Sigmoid colon (tissue), 7 donors: Measurements from ENCODE around the gene ABHD15. TPM values are rescaled to one million over a fixed set of nuclear protein-coding genes. Genes with fewer than 3 reads are reported as not detected.

ENCODE experiments used
- DNase-seq: peaks from one replicate; pipeline ENCODE4 v3.0.0-alpha.2; 2019
- H3K27ac ChIP-seq, 4 donors: fragments of 200-600 bp; sonication (generic); one replicate each; pipeline ENCODE4 v1.5.1; 2016 to 2019; ENCODE audit warnings: mild to moderate bottlenecking in 1 of 4
- H3K27me3 ChIP-seq, 3 donors: fragments of 200-600 bp; sonication (generic); one replicate each; pipeline ENCODE4 v1.5.1; 2019; ENCODE audit warnings: mild to moderate bottlenecking in 1 of 3
- H3K36me3 ChIP-seq, 4 donors: fragments of 200-600 bp; sonication (generic); one replicate each; pipeline ENCODE4 v1.5.1; 2016 to 2019
- H3K4me1 ChIP-seq, 4 donors: fragments of 200-600 bp; sonication (generic); one replicate each; pipeline ENCODE4 v1.5.1; 2017 to 2019
- H3K4me3 ChIP-seq, 4 donors: fragments of 200-600 bp; sonication (generic); one replicate each; pipeline ENCODE4 v1.5.1; 2017 to 2019; ENCODE audit warnings: mild to moderate bottlenecking in 2 of 4, moderate library complexity in 1 of 4
- H3K9me3 ChIP-seq, 4 donors: fragments of 200-600 bp in 3 of 4; sonication (generic) in 3 of 4; one replicate each; pipeline versions ENCODE4 v1.5.1 to v1.6.1; 2013 to 2019
- EP300 ChIP-seq, 4 donors: sonication (generic); formaldehyde crosslinking; IDR thresholded peaks; one replicate each; pipeline ENCODE4 v1.6.1; 2017; ENCODE audit warnings: antibody characterized with exemption in 4 of 4
- POLR2A ChIP-seq, 2 donors: fragments of 450-650 bp; IDR thresholded peaks; one replicate each; pipeline ENCODE4 v1.6.1; 2016; ENCODE audit warnings: antibody characterized with exemption in 2 of 2, mild to moderate bottlenecking in 2 of 2, moderate library complexity in 2 of 2
- POLR2AphosphoS5 ChIP-seq, 4 donors: sonication (generic); formaldehyde crosslinking; IDR thresholded peaks; one replicate each; pipeline ENCODE4 v1.6.1; 2017; ENCODE audit warnings: antibody characterized with exemption in 4 of 4
- WGBS, 2 donors: extraction: QIAGEN DNeasy Blood & Tissue Kit; methylation state at CpG; one replicate each; pipeline ENCODE4 v1.1.7; 2013; 5-methylcytosine and 5-hydroxymethylcytosine counted together
- intact Hi-C: fragments of 100-400 bp; cut with DNase I; formaldehyde crosslinking; loops from one replicate; pipeline ENCODE4 v1.15.1; 2023
- polyA plus RNA-seq, 3 donors: library from polyadenylated mRNA; stranded (reverse); fragments of 200-250 nt; gene quantifications; one replicate each; pipeline ENCODE4 v1.2.3, GENCODE V29; 2013
- total RNA-seq, 4 donors: library from RNA; depleted of rRNA; stranded (reverse); fragments of >200 nt; gene quantifications; one replicate each; pipeline ENCODE4 v1.1.0, GENCODE V29; 2016
- TF ChIP-seq, protein P1 (sequence below), 4 experiments: fragments of 450-650 bp in 3 of 4; fragments of 200-600 bp in 1 of 4; IDR thresholded peaks; one replicate each; pipeline ENCODE4 v1.5.1; 2016 to 2019; ENCODE audit warnings: antibody characterized with exemption in 4 of 4, mild to moderate bottlenecking in 3 of 4, moderate library complexity in 2 of 4
- donor health status: healthy with polysubstance abuse.
- donor health status: Bipolar disorder and iron deficiency.
- donor health status: healthy.

ABHD15 gene
- total and polyA plus RNA-seq, 7 donors = 4.1 to 10.8 (median 5.4) TPM

- H3K4me1 ChIP-seq = peaks cover 0 to 47% (median 41%) of the 10 kb centered on the region in 4 donors
- H3K27me3 ChIP-seq = no peaks in the 10 kb centered on the region
- WGBS, 2 donors = 93% methylated on average over 13 of the region's 13 CpGs
- no peak for TF ChIP-seq POLR2AphosphoS5 (IDR thresholded peaks at IDR 0.05)
- TF ChIP-seq, protein P1, sequence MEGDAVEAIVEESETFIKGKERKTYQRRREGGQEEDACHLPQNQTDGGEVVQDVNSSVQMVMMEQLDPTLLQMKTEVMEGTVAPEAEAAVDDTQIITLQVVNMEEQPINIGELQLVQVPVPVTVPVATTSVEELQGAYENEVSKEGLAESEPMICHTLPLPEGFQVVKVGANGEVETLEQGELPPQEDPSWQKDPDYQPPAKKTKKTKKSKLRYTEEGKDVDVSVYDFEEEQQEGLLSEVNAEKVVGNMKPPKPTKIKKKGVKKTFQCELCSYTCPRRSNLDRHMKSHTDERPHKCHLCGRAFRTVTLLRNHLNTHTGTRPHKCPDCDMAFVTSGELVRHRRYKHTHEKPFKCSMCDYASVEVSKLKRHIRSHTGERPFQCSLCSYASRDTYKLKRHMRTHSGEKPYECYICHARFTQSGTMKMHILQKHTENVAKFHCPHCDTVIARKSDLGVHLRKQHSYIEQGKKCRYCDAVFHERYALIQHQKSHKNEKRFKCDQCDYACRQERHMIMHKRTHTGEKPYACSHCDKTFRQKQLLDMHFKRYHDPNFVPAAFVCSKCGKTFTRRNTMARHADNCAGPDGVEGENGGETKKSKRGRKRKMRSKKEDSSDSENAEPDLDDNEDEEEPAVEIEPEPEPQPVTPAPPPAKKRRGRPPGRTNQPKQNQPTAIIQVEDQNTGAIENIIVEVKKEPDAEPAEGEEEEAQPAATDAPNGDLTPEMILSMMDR (IDR thresholded peaks at IDR 0.05) = no peak
- TF ChIP-seq EP300 (IDR thresholded peaks at IDR 0.05) = no peak
- TF ChIP-seq POLR2A (IDR thresholded peaks at IDR 0.05) = no peak
- peaks cover 9 to 32% (median 17%) of the 10 kb centered on the region in 4 donors for H3K36me3 ChIP-seq
- H3K4me3 ChIP-seq = no peak overlapping the region
- intact Hi-C loops = loop anchor here (5.0 kb wide), 2 partner anchors 35 to 345 kb away; no protein-coding TSS in a partner anchor
- no peak overlapping the region for H3K27ac ChIP-seq
- DNase-seq = no peak
- no peaks in the 10 kb centered on the region for H3K9me3 ChIP-seq
These were observed 15.9 kb upstream of the ABHD15 start for GRCh38 chr17:29582772-29583171.

DNA sequence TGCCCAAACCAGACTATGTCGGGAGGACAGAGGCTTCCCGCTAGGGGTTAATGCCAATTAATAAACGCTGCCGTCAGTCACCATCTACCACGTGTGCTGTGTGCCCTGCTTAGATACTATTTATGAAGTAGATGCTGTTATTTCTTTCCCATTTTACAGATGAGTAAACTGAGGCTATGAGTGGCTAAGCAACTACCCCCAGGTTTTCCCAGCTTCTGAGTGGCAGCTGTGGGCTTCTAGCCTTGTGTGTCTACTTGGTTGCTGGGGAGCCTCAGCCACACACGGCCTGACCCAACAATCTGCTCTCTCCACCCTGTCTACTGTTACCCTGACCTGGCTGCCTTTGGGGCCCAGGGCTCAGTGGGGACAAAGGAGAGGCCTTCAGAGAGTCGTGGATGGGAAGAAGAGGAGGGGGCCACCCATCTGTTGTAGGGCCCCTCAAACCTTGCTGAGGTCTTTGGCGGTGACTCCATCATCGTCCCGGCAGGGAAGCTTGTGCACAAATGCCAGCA, 15.5 kb upstream of the ABHD15 start:
- no peak for DNase-seq
- Histone ChIP-seq H3K9me3 (no peaks in the 10 kb centered on the region), H3K27me3 (no peaks in the 10 kb centered on the region), H3K27ac (no peak overlapping the region), H3K4me3 (no peak overlapping the region), H3K36me3 (peaks cover 9 to 36% (median 17%) of the 10 kb centered on the region in 4 donors), H3K4me1 (peaks cover 0 to 47% (median 41%) of the 10 kb centered on the region in 4 donors)
- intact Hi-C loops = loop anchor here (5.0 kb wide), 2 partner anchors 35 to 345 kb away; no protein-coding TSS in a partner anchor
- TF ChIP-seq POLR2A (IDR thresholded peaks at IDR 0.05) = no peak
- no peak for TF ChIP-seq EP300 (IDR thresholded peaks at IDR 0.05)
- TF ChIP-seq POLR2AphosphoS5 (IDR thresholded peaks at IDR 0.05) = no peak
- TF ChIP-seq, protein P1 (IDR thresholded peaks at IDR 0.05) = no peak
- WGBS, 2 donors = 89 to 90% methylated on average over 10 of the region's 10 CpGs

DNA sequence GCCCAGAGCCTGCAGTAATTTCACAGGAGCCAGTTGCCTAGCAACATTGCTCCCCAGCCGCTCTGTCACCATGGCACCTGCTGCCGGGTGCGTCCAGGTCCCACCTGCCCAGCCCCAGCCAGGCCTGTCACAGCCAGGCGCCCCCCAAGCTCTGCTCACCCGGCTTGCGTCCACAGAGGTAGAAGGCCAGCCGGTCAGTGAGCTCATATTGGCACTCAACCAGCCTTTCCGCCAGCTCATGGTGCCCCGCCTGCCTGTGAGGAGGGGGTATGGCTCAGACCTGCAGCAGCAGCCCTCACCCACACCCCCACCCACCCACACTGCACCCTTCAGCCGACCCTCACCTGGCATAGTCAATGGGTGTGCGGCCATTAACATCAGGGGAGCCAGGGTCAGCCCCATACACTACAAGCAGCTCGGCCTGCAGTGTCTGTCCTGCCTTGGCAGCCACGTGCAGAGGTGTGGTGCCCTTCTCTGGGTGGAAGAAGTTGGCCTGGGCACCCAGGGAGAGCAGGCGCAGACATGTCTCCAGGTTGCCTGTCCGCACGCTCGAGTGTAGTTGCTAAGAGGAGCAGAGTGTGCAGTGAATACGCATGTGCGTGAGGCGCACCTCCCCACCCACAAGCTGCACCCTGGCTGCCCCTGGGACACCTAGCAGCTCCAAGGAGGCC, 14.9 kb upstream of the ABHD15 start:
- peaks cover 9 to 42% (median 21%) of the 10 kb centered on the region in 4 donors for H3K36me3 ChIP-seq
- no peak for TF ChIP-seq EP300 (IDR thresholded peaks at IDR 0.05)
- no peak for TF ChIP-seq POLR2A (IDR thresholded peaks at IDR 0.05)
- no peak for TF ChIP-seq POLR2AphosphoS5 (IDR thresholded peaks at IDR 0.05)
- TF ChIP-seq, protein P1 (IDR thresholded peaks at IDR 0.05) = no peak
- no peaks in the 10 kb centered on the region for H3K27me3 ChIP-seq
- no peak for DNase-seq
- intact Hi-C loops = loop anchor here (5.0 kb wide), 2 partner anchors 36 to 346 kb away; no protein-coding TSS in a partner anchor
- H3K27ac ChIP-seq = no peak overlapping the region
- no peaks in the 10 kb centered on the region for H3K9me3 ChIP-seq
- H3K4me3 ChIP-seq = no peak overlapping the region
- peaks cover 0 to 47% (median 38%) of the 10 kb centered on the region in 4 donors for H3K4me1 ChIP-seq
- WGBS, 2 donors = 83 to 90% methylated on average over 20 of the region's 20 CpGs

DNA sequence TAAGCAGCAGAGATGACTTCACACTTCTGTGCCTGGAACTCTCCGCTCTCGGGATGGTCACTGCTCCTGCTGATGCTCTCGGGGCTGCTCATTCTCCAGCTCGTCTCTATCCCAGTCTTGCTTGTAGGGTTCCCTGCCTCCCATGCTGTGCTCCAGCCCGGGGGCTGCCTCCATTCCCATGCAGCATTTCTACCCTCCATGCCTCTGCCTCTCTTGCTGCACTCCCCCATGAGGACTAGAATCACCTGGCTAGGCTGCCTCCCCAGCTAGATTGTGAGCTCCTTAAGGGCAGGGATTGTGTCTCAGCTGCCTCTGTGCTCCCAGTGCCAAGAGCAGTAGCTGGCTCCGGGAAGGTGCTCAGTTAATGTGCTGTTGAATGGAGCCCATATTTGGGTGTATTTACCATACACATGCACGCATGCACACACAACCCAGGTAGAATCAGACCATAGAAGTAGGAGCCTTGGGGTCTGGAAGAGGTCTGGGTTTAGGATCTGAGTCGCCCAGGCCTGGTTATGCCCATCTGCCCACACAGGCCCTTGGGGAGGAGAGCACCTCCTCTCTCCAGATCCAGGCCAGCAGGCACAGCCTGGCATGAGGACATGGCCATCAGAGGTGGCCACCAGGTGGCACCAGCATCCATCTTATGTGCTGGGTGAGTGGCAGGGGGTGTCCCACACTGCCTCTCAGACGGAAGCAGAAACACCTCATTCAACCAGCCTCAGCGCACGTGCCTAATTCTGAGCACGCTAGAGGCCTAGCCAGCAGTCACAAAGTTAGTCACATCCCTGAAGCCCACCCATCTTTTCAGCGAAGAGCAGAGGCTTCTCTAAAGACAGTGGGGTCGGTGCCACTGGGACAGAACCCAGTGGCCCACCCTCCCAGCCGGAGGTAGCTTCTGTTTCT, 13.3 kb upstream of the ABHD15 start:
- Histone ChIP-seq H3K4me3 (no peak overlapping the region), H3K27ac (no peak overlapping the region), H3K4me1 (peaks cover 0 to 34% (median 27%) of the 10 kb centered on the region in 4 donors), H3K27me3 (no peaks in the 10 kb centered on the region), H3K36me3 (peaks cover 21 to 58% (median 36%) of the 10 kb centered on the region in 4 donors), H3K9me3 (no peaks in the 10 kb centered on the region)
- intact Hi-C loops = loop anchor here (1.0 to 5.0 kb wide), 3 partner anchors 11 to 347 kb away; no protein-coding TSS in a partner anchor
- peak; percentile 91 for DNase-seq
- TF ChIP-seq, protein P1 (IDR thresholded peaks at IDR 0.05) = peak; percentile 79 to 88 (median 88)
- TF ChIP-seq POLR2A (IDR thresholded peaks at IDR 0.05) (no peak), POLR2AphosphoS5 (IDR thresholded peaks at IDR 0.05) (peak in 3 of 4 donors; percentile 35 to 50 (median 42)), EP300 (IDR thresholded peaks at IDR 0.05) (no peak)
- WGBS, 2 donors = 61 to 65% methylated on average over 15 of the region's 15 CpGs
